Activated T-cell treated with anti-CD3 and anti-CD28 coated beads, Interleukin-2, amount 50 U/mL, for 24 hours (primary cell): Measurements from ENCODE around the gene FGFBP3.
"Not testable (repeated sequence)": the region's sequence is repeated elsewhere in the genome, so short reads cannot be mapped to it uniquely, and the experiment has no call there.

Experiments
- DNase-seq: peaks from one replicate; pipeline ENCODE4 v3.0.0-alpha.2; 2020
- H3K27ac Mint-ChIP-seq: 2 replicates; pipeline ENCODE4 v1.8.0; 2020; ENCODE audit warnings: mild to moderate bottlenecking, mixed read lengths
- H3K27me3 Mint-ChIP-seq: 2 replicates; pipeline ENCODE4 v1.8.0; 2020; ENCODE audit warnings: mixed read lengths
- H3K36me3 Mint-ChIP-seq: 2 replicates; pipeline ENCODE4 v1.8.0; 2020; ENCODE audit warnings: low read depth, mixed read lengths
- H3K4me1 Mint-ChIP-seq: 2 replicates; pipeline ENCODE4 v1.8.0; 2020; ENCODE audit warnings: low read depth, mixed read lengths
- H3K4me3 Mint-ChIP-seq: 2 replicates; pipeline ENCODE4 v1.8.0; 2020; ENCODE audit warnings: mild to moderate bottlenecking, moderate library complexity, mixed read lengths
- H3K9me3 Mint-ChIP-seq: 2 replicates; pipeline ENCODE4 v1.8.0; 2020; ENCODE audit warnings: mixed read lengths

FGFBP3 gene

DNA sequence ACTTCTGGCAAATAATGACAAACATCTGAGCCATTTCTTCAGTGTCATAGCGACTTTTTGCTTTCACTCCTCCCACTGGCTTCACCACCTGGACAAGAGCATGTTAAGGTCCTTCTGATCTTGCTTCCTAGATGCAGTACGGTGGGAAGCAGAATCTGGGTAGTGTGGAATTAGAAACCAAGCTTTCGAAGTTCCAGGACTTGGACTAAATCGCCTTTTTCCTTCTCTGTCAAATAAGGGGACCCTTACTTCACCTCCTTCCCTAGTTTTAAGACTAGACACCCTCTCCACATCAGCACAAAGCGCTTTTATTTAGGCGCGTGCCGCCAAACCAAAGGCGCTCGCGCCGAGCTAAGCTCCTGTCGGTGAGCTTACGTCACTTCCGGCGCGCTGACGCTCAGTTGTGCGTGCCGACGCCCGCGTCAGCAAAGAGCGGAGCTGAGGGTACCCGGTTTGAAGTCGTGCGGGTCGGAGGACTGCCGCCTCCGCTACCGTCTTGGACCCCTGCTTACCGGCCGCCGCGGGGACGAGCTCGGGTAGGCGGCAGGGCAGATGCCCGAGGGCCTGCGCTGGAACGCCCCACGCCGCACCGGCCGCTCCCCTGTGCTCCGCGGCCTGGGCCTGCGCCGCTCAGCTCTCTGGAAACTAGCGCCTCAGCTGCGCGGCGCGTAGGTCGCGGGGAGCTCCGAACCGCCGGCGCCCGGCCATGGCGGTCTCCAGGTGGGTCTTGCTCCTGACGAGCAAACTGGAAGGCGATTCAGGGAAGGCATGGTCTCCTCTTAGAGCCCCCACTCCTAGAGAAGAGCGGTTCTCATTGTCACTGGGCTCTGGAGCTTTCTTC is 14.3 kb upstream of the FGFBP3 start, which contains the start of gene BTAF1:
TSS of gene BTAF1 (plus strand) at position 400 of the 841 bp plus-strand sequence. CDS start at position 707, 307 bp downstream.
- DNase-seq, result peak; percentile 94
- H3K9me3 Mint-ChIP-seq, result no peaks in the 10 kb centered on the region
- H3K27ac Mint-ChIP-seq, result peak within 1 kb of the TSS; percentile 99
- peaks cover 41% of the 10 kb centered on the region for H3K4me1 Mint-ChIP-seq
- peaks cover 3% of the 10 kb centered on the region for H3K27me3 Mint-ChIP-seq
- peak within 1 kb of the TSS; percentile 92 for H3K4me3 Mint-ChIP-seq
- peaks cover 40% of the 10 kb centered on the region for H3K36me3 Mint-ChIP-seq

DNA sequence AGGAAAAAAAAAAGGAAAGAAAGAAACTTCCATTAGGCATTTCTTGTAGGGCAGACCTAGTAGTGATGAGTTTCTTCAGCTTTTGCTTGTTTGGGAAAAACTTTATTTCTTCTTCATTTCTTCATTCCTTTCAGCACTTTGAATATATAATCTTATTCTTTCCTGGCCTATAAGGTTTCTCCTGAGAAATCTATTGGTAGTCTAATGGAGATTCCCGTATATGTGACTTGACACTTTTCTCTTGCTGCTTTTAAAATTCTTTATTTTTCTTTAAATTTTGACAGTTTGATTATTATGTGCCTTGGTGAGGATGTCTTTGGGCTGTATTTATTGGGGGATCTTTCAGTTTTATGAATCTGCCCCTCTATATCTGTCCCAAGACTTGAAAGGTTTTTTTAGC is 10.4 kb upstream of the FGFBP3 start:
- Mint-ChIP-seq H3K4me3 (no peak overlapping the region), H3K36me3 (peaks cover 14% of the 10 kb centered on the region), H3K27ac (no peak overlapping the region), H3K27me3 (peaks cover 28% of the 10 kb centered on the region), H3K9me3 (no peaks in the 10 kb centered on the region), H3K4me1 (peaks cover 12% of the 10 kb centered on the region)
- DNase-seq, result no peak

DNA sequence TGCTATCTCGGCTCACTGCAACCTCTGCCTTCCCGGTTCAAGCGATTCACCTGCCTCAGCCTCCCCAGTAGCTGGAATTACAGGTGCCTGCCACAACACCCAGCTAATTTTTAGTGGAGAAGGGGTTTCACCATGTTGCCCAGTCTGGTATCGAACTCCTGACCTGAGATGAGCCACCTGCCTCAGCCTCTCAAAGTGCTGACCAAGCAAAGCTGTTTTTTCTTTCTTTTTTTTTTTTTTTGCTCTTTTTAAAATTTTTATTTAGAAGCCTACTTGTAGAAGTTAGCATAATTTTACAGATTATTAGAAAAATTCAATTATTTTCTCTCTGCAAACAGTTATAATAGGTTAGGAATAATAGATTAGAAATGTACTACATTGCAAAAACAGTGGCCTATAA is 1.2 kb upstream of the FGFBP3 start:
- Mint-ChIP-seq H3K27ac (no peak overlapping the region), H3K27me3 (peaks cover 17% of the 10 kb centered on the region), H3K4me1 (peaks cover 31% of the 10 kb centered on the region), H3K36me3 (peaks cover 20% of the 10 kb centered on the region), H3K4me3 (no peak overlapping the region), H3K9me3 (no peaks in the 10 kb centered on the region)
- DNase-seq, result no peak

- H3K4me1 Mint-ChIP-seq, result peaks cover 31% of the 10 kb centered on the region
- peak overlapping the region; percentile 89 for H3K4me3 Mint-ChIP-seq
- peaks cover 4% of the 10 kb centered on the region for H3K27me3 Mint-ChIP-seq
- H3K36me3 Mint-ChIP-seq, result peaks cover 22% of the 10 kb centered on the region
- no peaks in the 10 kb centered on the region for H3K9me3 Mint-ChIP-seq
- H3K27ac Mint-ChIP-seq, result peak overlapping the region; percentile 93
- peak; percentile 87 for DNase-seq
Observed at GRCh38 chr10:91908337-91909116, 759 bp downstream of the FGFBP3 start.

GRCh38 chr10:91907914-91908336 is 1.4 kb downstream of the FGFBP3 start:
- Mint-ChIP-seq H3K27me3 (peaks cover 1% of the 10 kb centered on the region), H3K27ac (peak overlapping the region; percentile 88), H3K36me3 (peaks cover 22% of the 10 kb centered on the region), H3K4me1 (peaks cover 30% of the 10 kb centered on the region), H3K4me3 (peak overlapping the region; percentile 89), H3K9me3 (no peaks in the 10 kb centered on the region)
- DNase-seq, result no peak

- Mint-ChIP-seq H3K36me3 (peaks cover 22% of the 10 kb centered on the region), H3K4me3 (peak overlapping the region; percentile 89), H3K27me3 (no peaks in the 10 kb centered on the region), H3K9me3 (no peaks in the 10 kb centered on the region), H3K4me1 (peaks cover 36% of the 10 kb centered on the region), H3K27ac (no peak overlapping the region)
- DNase-seq, result no peak
Observed at GRCh38 chr10:91907033-91907594, 2.2 kb downstream of the FGFBP3 start.

DNA sequence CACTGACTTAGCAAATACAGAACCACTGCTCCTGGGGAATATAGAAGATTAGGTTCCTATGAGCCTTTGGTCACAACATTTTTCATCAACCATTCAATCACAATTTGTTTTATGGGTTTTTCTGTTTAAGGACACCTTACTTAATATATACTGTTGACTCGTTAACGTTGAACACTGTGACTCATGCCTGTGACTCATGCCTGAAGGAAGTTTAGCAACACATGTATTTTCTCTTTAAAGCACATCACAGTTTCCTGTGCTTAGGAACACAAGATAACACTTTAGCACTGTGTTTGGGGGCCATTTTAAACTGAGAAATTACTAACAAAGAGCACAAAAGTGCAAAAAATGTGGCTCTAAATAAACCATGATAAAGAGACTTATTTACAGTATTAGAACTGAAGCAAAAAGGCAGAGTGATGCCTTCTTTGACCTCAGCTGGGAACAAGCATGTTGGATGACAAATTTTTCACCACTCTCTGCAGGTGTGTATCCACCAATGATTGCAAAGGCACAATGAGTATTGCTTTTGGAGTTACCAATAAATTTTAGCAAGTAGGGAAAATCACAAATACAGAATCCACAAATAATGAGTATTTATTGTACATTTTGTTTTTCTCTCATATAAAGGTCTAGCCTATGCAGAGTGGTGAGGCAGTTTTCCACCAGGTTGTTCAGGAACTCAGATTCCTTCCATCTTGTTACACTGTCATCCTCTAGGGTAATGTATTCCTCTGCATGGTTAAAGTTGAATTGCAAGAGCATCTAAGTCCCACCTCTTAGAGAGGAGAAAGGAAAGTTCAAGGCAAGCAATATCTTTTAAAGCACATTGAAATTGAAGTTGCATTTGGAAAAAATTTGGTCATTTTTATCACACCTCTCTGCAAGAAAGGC is 7.3 kb downstream of the FGFBP3 start:
- peaks cover 29% of the 10 kb centered on the region for H3K4me1 Mint-ChIP-seq
- H3K27me3 Mint-ChIP-seq, result peaks cover 3% of the 10 kb centered on the region
- H3K9me3 Mint-ChIP-seq, result no peaks in the 10 kb centered on the region
- H3K4me3 Mint-ChIP-seq, result peak overlapping the region; percentile 20
- no peak for DNase-seq
- H3K36me3 Mint-ChIP-seq, result peaks cover 13% of the 10 kb centered on the region
- peak overlapping the region; percentile 89 for H3K27ac Mint-ChIP-seq

DNA sequence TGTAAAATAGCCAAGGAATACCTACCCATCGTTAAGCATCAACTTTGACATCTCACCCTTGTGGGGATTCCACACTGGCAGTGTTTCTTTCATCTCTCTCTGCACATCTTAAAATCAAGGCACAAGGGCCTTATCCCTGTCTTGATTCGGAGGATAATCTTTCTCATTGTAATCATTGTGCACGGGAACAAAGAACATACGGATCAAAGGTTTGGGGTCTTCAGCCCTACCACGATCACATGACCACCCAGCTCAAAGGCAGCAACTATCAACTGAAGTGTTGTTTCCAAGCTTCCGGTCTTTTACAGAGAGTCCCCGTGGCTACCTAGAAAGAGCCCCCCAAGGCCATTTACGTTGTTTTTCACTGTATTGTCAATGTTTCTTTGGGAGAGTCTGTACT is 11.9 kb downstream of the FGFBP3 start:
- Mint-ChIP-seq H3K36me3 (no peaks in the 10 kb centered on the region), H3K27me3 (peaks cover 6% of the 10 kb centered on the region), H3K4me1 (peaks cover 18% of the 10 kb centered on the region), H3K9me3 (no peaks in the 10 kb centered on the region), H3K27ac (no peak overlapping the region), H3K4me3 (no peak overlapping the region)
- DNase-seq, result no peak

DNA sequence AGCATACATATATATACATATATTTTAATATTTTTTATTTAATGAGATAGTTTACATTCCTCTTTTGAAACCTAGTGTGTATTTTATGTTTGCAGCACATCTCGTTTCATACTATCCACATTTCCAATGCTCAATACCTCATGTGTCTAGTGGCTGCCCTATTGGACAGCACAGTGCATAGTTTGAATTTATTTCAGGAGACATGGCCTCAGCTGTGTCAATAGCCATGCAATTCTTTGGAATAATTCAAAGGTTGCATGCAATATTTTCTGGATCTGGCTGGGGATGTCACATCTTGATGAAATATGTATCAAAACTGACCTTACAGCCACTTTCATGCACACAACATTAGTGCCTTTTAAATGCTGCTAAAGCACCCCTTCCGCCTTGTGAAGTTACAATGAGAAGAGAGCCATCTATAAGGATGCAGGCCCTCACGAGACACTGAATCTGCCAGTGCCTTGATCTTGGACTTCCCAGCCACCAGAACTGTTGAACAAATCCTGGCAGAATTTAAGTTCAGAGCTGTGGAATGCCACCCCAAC is 13.0 kb downstream of the FGFBP3 start:
- Mint-ChIP-seq H3K27me3 (peaks cover 6% of the 10 kb centered on the region), H3K4me1 (peaks cover 6% of the 10 kb centered on the region), H3K36me3 (no peaks in the 10 kb centered on the region), H3K27ac (no peak overlapping the region), H3K4me3 (no peak overlapping the region), H3K9me3 (no peaks in the 10 kb centered on the region)
- DNase-seq, result no peak

GRCh38 chr10:91894261-91894685 is 15.0 kb downstream of the FGFBP3 start:
- not testable (repeated sequence) for H3K27ac Mint-ChIP-seq, H3K9me3 Mint-ChIP-seq, H3K4me3 Mint-ChIP-seq, H3K4me1 Mint-ChIP-seq, DNase-seq, H3K36me3 Mint-ChIP-seq
- H3K27me3 Mint-ChIP-seq, result peaks cover 18% of the 10 kb centered on the region

GRCh38 chr10:91893051-91893450 is 16.2 kb downstream of the FGFBP3 start:
- DNase-seq, result no peak
- H3K27ac Mint-ChIP-seq, result no peak overlapping the region
- peaks cover 3% of the 10 kb centered on the region for H3K4me1 Mint-ChIP-seq
- H3K36me3 Mint-ChIP-seq, result no peaks in the 10 kb centered on the region
- H3K4me3 Mint-ChIP-seq, result no peak overlapping the region
- H3K27me3 Mint-ChIP-seq, result peaks cover 19% of the 10 kb centered on the region
- no peaks in the 10 kb centered on the region for H3K9me3 Mint-ChIP-seq

DNA sequence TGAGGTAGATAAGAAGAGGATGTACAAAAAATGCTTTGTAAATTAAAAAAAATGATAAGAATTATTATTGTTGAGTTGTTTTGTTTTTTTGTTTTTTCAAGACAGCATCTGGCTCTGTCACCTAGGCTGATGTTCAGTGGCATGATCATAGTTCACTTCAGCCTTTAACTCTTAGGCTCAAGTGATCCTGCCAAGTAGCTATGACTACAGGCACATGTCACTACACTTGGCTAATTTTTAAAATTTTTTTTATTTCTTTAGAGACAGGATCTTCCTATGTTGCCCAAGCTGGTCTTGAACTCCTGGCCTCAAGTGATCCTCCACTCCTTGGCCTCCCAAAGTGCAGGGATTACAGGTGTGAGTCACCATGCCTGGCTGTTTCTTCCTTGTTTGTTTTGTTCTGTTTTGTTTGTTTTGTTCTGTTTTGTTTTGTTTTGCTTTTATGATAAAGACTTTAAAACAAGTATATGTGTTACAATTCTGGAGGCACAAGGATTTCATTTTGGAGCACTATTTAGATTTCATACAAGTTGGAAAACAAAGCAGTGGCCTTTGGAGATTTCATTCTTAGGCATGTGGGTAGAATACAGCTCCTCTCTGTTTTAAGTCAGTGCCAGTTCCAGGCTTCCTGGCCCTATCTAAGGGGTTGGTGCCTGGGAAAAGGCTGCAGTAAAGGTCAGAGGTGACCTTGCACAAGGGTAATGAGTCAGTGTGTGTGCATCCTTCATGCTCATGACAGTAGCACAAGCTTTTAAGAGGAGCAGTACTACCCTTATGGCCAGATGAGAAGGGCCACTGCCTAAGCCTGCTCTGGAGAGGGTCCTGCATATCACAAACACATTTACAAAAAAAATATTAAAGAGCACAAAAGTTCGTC is 17.9 kb downstream of the FGFBP3 start:
- H3K27ac Mint-ChIP-seq, result no peak overlapping the region
- H3K36me3 Mint-ChIP-seq, result no peaks in the 10 kb centered on the region
- H3K4me1 Mint-ChIP-seq, result peaks cover 13% of the 10 kb centered on the region
- DNase-seq, result no peak
- no peaks in the 10 kb centered on the region for H3K9me3 Mint-ChIP-seq
- no peak overlapping the region for H3K4me3 Mint-ChIP-seq
- H3K27me3 Mint-ChIP-seq, result peaks cover 22% of the 10 kb centered on the region
